BE2C (cell line): Measurements from ENCODE around the gene CCDC14.
A peak's percentile ranks its signal among the peaks of the same experiment; 100 is the strongest.

Source experiments
- DNase-seq: peaks from one replicate; pipeline ENCODE4 v3.0.0-alpha.2; 2020
- H3K27me3 ChIP-seq: fragments of 250-450 bp; sonication (Bioruptor Pico); 2 replicates; pipeline ENCODE4 v1.5.1; 2020; ENCODE audit warnings: mild to moderate bottlenecking
- H3K36me3 ChIP-seq: fragments of 250-450 bp; sonication (Bioruptor Pico); 2 replicates; pipeline ENCODE4 v1.5.1; 2020; ENCODE audit warnings: mild to moderate bottlenecking
- H3K4me1 ChIP-seq: fragments of 250-450 bp; sonication (Bioruptor Pico); 2 replicates; pipeline ENCODE4 v1.5.1; 2020
- H3K4me3 ChIP-seq: 2 replicates; pipeline ENCODE4 v1.5.1; 2011; ENCODE audit warnings: low read depth, low read length
- H3K9me3 ChIP-seq: fragments of 250-450 bp; sonication (Bioruptor Pico); 2 replicates; pipeline ENCODE4 v1.5.1; 2020
- CTCF ChIP-seq: IDR thresholded peaks from 2 replicates; pipeline ENCODE4 v1.5.1; 2012; ENCODE audit warnings: mild to moderate bottlenecking, low read depth, low read length

Gene CCDC14

GRCh38 chr3:123884203-123884831 is 76.7 kb downstream of the CCDC14 start, which contains the start of gene MYLK:
MYLK (minus strand) TSS chr3:123884332; CDS start chr3:123793841, 90,491 bp downstream.
- Histone ChIP-seq H3K4me3 (peak within 1 kb of the TSS; percentile 56), H3K9me3 (no peaks in the 10 kb centered on the region), H3K27me3 (no peaks in the 10 kb centered on the region), H3K36me3 (no peaks in the 10 kb centered on the region), H3K4me1 (no peaks in the 10 kb centered on the region)
- TF ChIP-seq CTCF = no peak
- peak; percentile 98 for DNase-seq

- Histone ChIP-seq H3K36me3 (no peaks in the 10 kb centered on the region), H3K4me3 (peak overlapping the region; percentile 56), H3K4me1 (no peaks in the 10 kb centered on the region), H3K27me3 (no peaks in the 10 kb centered on the region), H3K9me3 (no peaks in the 10 kb centered on the region)
- DNase-seq = no peak
- TF ChIP-seq CTCF = no peak
These were observed 77.3 kb downstream of the CCDC14 start for GRCh38 chr3:123883701-123884202.

- no peaks in the 10 kb centered on the region for H3K4me1 ChIP-seq
- no peaks in the 10 kb centered on the region for H3K36me3 ChIP-seq
- no peak overlapping the region for H3K4me3 ChIP-seq
- no peaks in the 10 kb centered on the region for H3K27me3 ChIP-seq
- no peak for DNase-seq
- no peaks in the 10 kb centered on the region for H3K9me3 ChIP-seq
- no peak for TF ChIP-seq CTCF
These were observed 77.9 kb downstream of the CCDC14 start for GRCh38 chr3:123883111-123883510.

GRCh38 chr3:123881771-123882170 is 79.3 kb downstream of the CCDC14 start:
- H3K9me3 ChIP-seq = no peaks in the 10 kb centered on the region
- H3K4me3 ChIP-seq = no peak overlapping the region
- no peak for DNase-seq
- H3K4me1 ChIP-seq = no peaks in the 10 kb centered on the region
- TF ChIP-seq CTCF = no peak
- H3K27me3 ChIP-seq = no peaks in the 10 kb centered on the region
- H3K36me3 ChIP-seq = no peaks in the 10 kb centered on the region

GRCh38 chr3:123880998-123881561 is 79.9 kb downstream of the CCDC14 start:
- no peaks in the 10 kb centered on the region for H3K9me3 ChIP-seq
- no peaks in the 10 kb centered on the region for H3K4me1 ChIP-seq
- H3K4me3 ChIP-seq = no peak overlapping the region
- peak; percentile 44 for DNase-seq
- TF ChIP-seq CTCF = peak; percentile 71
- H3K36me3 ChIP-seq = no peaks in the 10 kb centered on the region
- H3K27me3 ChIP-seq = no peaks in the 10 kb centered on the region

GRCh38 chr3:123878807-123879206 is 82.2 kb downstream of the CCDC14 start:
- no peaks in the 10 kb centered on the region for H3K27me3 ChIP-seq
- H3K4me3 ChIP-seq = no peak overlapping the region
- no peaks in the 10 kb centered on the region for H3K9me3 ChIP-seq
- no peak for TF ChIP-seq CTCF
- no peaks in the 10 kb centered on the region for H3K4me1 ChIP-seq
- DNase-seq = no peak
- H3K36me3 ChIP-seq = no peaks in the 10 kb centered on the region
